Karpas-422 (cell line): ENCODE measurements around the gene RBM7. TPM values are rescaled to one million over a fixed set of nuclear protein-coding genes. Genes with fewer than 3 reads are reported as not detected.
A peak's percentile ranks its signal among the peaks of the same experiment; 100 is the strongest.

ENCODE experiments used
- DNase-seq: peaks from one replicate; pipeline ENCODE4 v3.0.0-alpha.2; 2015
- H2AFZ ChIP-seq: fragments of 200-600 bp; sonication (generic); 2 replicates; pipeline ENCODE4 v1.6.1; 2014; ENCODE audit warnings: antibody characterized with exemption, low read length, mixed read lengths
- H3K27ac ChIP-seq: fragments of 200-600 bp; sonication (generic); 2 replicates; pipeline ENCODE4 v1.5.1; 2014; ENCODE audit warnings: mild to moderate bottlenecking, low read length, moderate library complexity
- H3K27me3 ChIP-seq: fragments of 200-600 bp; sonication (generic); 2 replicates; pipeline ENCODE4 v1.6.1; 2014; ENCODE audit warnings: low read length, mixed read lengths
- H3K36me3 ChIP-seq: fragments of 200-600 bp; sonication (generic); 2 replicates; pipeline ENCODE4 v1.6.1; 2014; ENCODE audit warnings: low read length, mixed read lengths; ENCODE audit not compliant: insufficient read depth
- H3K4me1 ChIP-seq: fragments of 200-600 bp; sonication (generic); 2 replicates; pipeline ENCODE4 v1.6.1; 2014; ENCODE audit warnings: mild to moderate bottlenecking, low read length, mixed read lengths
- H3K4me2 ChIP-seq: fragments of 200-600 bp; sonication (generic); 2 replicates; pipeline ENCODE4 v1.6.1; 2014; ENCODE audit warnings: low read length, low read depth, mild to moderate bottlenecking; ENCODE audit not compliant: poor library complexity, severe bottlenecking
- H3K4me3 ChIP-seq: fragments of 200-600 bp; sonication (generic); 2 replicates; pipeline ENCODE4 v1.5.1; 2014; ENCODE audit warnings: mild to moderate bottlenecking, antibody characterized with exemption, low read length, mixed read lengths
- H3K79me2 ChIP-seq: fragments of 200-600 bp; sonication (generic); 2 replicates; pipeline ENCODE4 v1.6.1; 2014; ENCODE audit warnings: mild to moderate bottlenecking, low read length, mixed read lengths
- H3K9ac ChIP-seq: fragments of 200-600 bp; sonication (generic); 2 replicates; pipeline ENCODE4 v1.6.0; 2014; ENCODE audit warnings: low read length
- H3K9me2 ChIP-seq: fragments of 200-600 bp; sonication (generic), shearing (Covaris generic); replicated peaks from 2 replicates; pipeline ENCODE4 v1.6.0; 2014; ENCODE audit warnings: mild to moderate bottlenecking, low read length, moderate library complexity; ENCODE audit not compliant: insufficient read depth
- H3K9me3 ChIP-seq: fragments of 300-700, 200-600 bp; sonication (generic); 2 replicates; pipeline ENCODE4 v1.6.1; 2014; ENCODE audit warnings: low read length, mixed read lengths
- H4K20me1 ChIP-seq: fragments of 200-600 bp; sonication (generic); 2 replicates; pipeline ENCODE4 v1.6.1; 2014; ENCODE audit warnings: mild to moderate bottlenecking, antibody characterized with exemption, low read length, low read depth; ENCODE audit not compliant: insufficient read depth
- total RNA-seq: library from RNA; depleted of rRNA; stranded (reverse); fragments of >200 nt; shearing (Covaris generic); gene quantifications from 2 replicates; pipeline ENCODE4 v1.2.3, GENCODE V29; 2014; ENCODE audit warnings: low replicate concordance; rRNA removed

The RBM7 gene
- 7.6 and 10.5 TPM in 2 replicates for total RNA-seq

- H3K4me3 ChIP-seq, result peak within 1 kb of the TSS; percentile 74
- H3K27ac ChIP-seq, result peak within 1 kb of the TSS; percentile 49
- peak; percentile 97 for DNase-seq
- peak within 1 kb of the TSS; percentile 92 for H3K9ac ChIP-seq
- peaks cover 15% of the 10 kb centered on the region for H3K4me1 ChIP-seq
- no peaks in the 10 kb centered on the region for H3K27me3 ChIP-seq
- peak within 1 kb of the TSS; percentile 27; the same call in 1 of the 2 replicates for H2AFZ ChIP-seq
- peaks cover 8% of the 10 kb centered on the region; the same call in 1 of the 2 replicates for H3K36me3 ChIP-seq
- no peaks in the 10 kb centered on the region for H4K20me1 ChIP-seq
- peaks cover 47% of the 10 kb centered on the region for H3K79me2 ChIP-seq
- H3K9me3 ChIP-seq, result no peaks in the 10 kb centered on the region
- peak within 1 kb of the TSS; percentile 88 for H3K4me2 ChIP-seq
- H3K9me2 ChIP-seq, result no peaks in the 10 kb centered on the region
Measured at GRCh38 chr11:114400216-114400914, at the start of gene RBM7, which contains the start of gene C11orf71. TSS of gene RBM7 (plus strand) at chr11:114400666. CDS start at chr11:114400672, 6 bp downstream. TSS of gene C11orf71 (minus strand) at chr11:114400511. CDS start at chr11:114400331, 180 bp downstream.

GRCh38 chr11:114353443-114353842 lies 47.0 kb upstream of the RBM7 start:
- Histone ChIP-seq H3K9me3 (no peaks in the 10 kb centered on the region), H3K79me2 (no peaks in the 10 kb centered on the region), H3K4me2 (no peak overlapping the region), H3K9ac (no peak overlapping the region), H3K4me1 (no peaks in the 10 kb centered on the region), H4K20me1 (no peaks in the 10 kb centered on the region), H3K9me2 (no peaks in the 10 kb centered on the region), H3K27me3 (no peaks in the 10 kb centered on the region), H2AFZ (no peak overlapping the region), H3K27ac (no peak overlapping the region), H3K4me3 (no peak overlapping the region), H3K36me3 (no peaks in the 10 kb centered on the region)
- DNase-seq, result no peak

- Histone ChIP-seq H3K27me3 (no peaks in the 10 kb centered on the region), H3K36me3 (no peaks in the 10 kb centered on the region), H3K27ac (no peak overlapping the region), H3K4me3 (no peak overlapping the region), H3K4me2 (no peak overlapping the region), H2AFZ (no peak overlapping the region), H4K20me1 (no peaks in the 10 kb centered on the region), H3K4me1 (no peaks in the 10 kb centered on the region), H3K9me2 (no peaks in the 10 kb centered on the region), H3K9ac (no peak overlapping the region), H3K9me3 (no peaks in the 10 kb centered on the region), H3K79me2 (no peaks in the 10 kb centered on the region)
- no peak for DNase-seq
Measured at GRCh38 chr11:114354076-114354475, 46.4 kb upstream of the RBM7 start.

DNA sequence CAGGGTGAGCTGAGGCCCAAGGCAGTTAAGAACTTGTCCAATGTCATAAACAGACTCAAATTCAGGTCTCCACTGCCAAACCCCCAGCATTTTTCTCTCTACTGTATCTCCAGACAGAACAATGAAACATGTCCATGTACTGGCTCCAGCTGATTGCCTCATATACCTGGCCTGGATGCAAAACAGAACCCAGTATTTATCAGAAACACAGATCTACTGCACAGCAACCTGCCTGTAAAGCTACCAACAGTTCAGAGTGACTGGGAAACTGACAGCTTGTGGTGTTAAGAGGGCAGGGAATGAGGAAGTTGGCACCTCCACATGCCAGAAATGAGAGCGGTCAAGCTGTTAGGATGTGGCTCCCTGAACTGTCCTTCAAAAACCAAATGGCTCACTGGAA lies 41.8 kb upstream of the RBM7 start:
- Histone ChIP-seq H3K4me1 (no peaks in the 10 kb centered on the region), H3K79me2 (no peaks in the 10 kb centered on the region), H3K9me2 (no peaks in the 10 kb centered on the region), H3K36me3 (no peaks in the 10 kb centered on the region), H3K4me2 (no peak overlapping the region), H2AFZ (no peak overlapping the region), H3K4me3 (no peak overlapping the region), H4K20me1 (no peaks in the 10 kb centered on the region), H3K27me3 (no peaks in the 10 kb centered on the region), H3K9me3 (no peaks in the 10 kb centered on the region), H3K27ac (no peak overlapping the region), H3K9ac (no peak overlapping the region)
- no peak for DNase-seq

DNA sequence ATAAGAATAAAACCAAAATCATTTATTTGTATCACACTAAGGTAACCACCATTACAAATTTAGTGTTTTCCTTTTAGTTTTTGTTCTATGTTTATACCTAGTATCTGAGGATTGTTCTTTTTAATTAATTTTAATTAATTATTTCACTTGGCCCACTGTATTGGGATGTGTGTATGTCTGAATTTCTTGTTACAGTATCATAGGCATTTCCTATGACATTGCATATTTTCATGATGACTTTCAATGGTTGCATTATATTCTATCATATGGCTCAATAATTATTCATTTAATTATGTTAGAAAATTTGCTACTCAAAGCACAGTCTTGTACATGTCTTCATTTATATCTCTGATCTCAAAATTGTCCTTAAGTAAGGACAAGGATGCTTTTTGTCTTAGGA lies 41.1 kb upstream of the RBM7 start:
- Histone ChIP-seq H3K27me3 (no peaks in the 10 kb centered on the region), H3K9me2 (no peaks in the 10 kb centered on the region), H3K9me3 (no peaks in the 10 kb centered on the region), H3K79me2 (no peaks in the 10 kb centered on the region), H3K36me3 (no peaks in the 10 kb centered on the region), H2AFZ (no peak overlapping the region), H3K9ac (no peak overlapping the region), H4K20me1 (no peaks in the 10 kb centered on the region), H3K4me3 (no peak overlapping the region), H3K4me2 (no peak overlapping the region), H3K4me1 (no peaks in the 10 kb centered on the region), H3K27ac (no peak overlapping the region)
- no peak for DNase-seq

- DNase-seq, result no peak
- H4K20me1 ChIP-seq, result no peaks in the 10 kb centered on the region
- no peaks in the 10 kb centered on the region for H3K27me3 ChIP-seq
- no peaks in the 10 kb centered on the region for H3K9me3 ChIP-seq
- no peaks in the 10 kb centered on the region for H3K79me2 ChIP-seq
- H3K9me2 ChIP-seq, result no peaks in the 10 kb centered on the region
- no peak overlapping the region for H3K27ac ChIP-seq
- H3K4me3 ChIP-seq, result no peak overlapping the region
- no peaks in the 10 kb centered on the region for H3K36me3 ChIP-seq
- no peak overlapping the region for H3K9ac ChIP-seq
- no peaks in the 10 kb centered on the region for H3K4me1 ChIP-seq
- no peak overlapping the region for H3K4me2 ChIP-seq
- H2AFZ ChIP-seq, result no peak overlapping the region
Measured at GRCh38 chr11:114362326-114362725, 38.1 kb upstream of the RBM7 start.

DNA sequence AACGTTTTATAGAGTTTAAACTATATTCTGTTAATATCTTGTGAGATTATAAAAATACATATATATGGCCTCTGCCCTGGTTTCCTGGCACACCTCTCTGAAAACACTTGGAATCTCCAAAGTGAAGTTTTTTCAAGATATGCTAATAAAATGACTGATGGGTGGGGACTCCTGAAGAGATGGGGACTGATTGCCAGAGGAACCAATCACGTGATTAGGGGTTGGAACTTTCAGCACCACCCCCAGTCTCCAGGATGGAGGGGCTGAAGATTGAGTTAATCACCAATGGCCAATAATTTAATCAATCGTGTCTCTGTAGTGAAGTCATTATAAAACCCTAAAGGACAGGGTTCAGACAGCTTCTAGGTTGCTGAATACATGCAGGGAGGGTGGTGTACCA lies 37.5 kb upstream of the RBM7 start:
- H4K20me1 ChIP-seq, result no peaks in the 10 kb centered on the region
- H3K9me3 ChIP-seq, result no peaks in the 10 kb centered on the region
- no peak overlapping the region for H3K4me3 ChIP-seq
- H3K4me2 ChIP-seq, result no peak overlapping the region
- H2AFZ ChIP-seq, result no peak overlapping the region
- no peaks in the 10 kb centered on the region for H3K27me3 ChIP-seq
- no peak for DNase-seq
- no peak overlapping the region for H3K9ac ChIP-seq
- H3K27ac ChIP-seq, result no peak overlapping the region
- no peaks in the 10 kb centered on the region for H3K4me1 ChIP-seq
- H3K79me2 ChIP-seq, result no peaks in the 10 kb centered on the region
- H3K36me3 ChIP-seq, result no peaks in the 10 kb centered on the region
- no peaks in the 10 kb centered on the region for H3K9me2 ChIP-seq

- no peak overlapping the region for H3K9ac ChIP-seq
- no peaks in the 10 kb centered on the region for H3K9me3 ChIP-seq
- H3K79me2 ChIP-seq, result no peaks in the 10 kb centered on the region
- no peak for DNase-seq
- no peak overlapping the region for H3K27ac ChIP-seq
- no peaks in the 10 kb centered on the region for H3K27me3 ChIP-seq
- H4K20me1 ChIP-seq, result no peaks in the 10 kb centered on the region
- no peaks in the 10 kb centered on the region for H3K9me2 ChIP-seq
- H3K4me2 ChIP-seq, result no peak overlapping the region
- no peaks in the 10 kb centered on the region for H3K36me3 ChIP-seq
- H2AFZ ChIP-seq, result no peak overlapping the region
- no peak overlapping the region for H3K4me3 ChIP-seq
- H3K4me1 ChIP-seq, result no peaks in the 10 kb centered on the region
Measured at GRCh38 chr11:114366331-114367243, 33.9 kb upstream of the RBM7 start.
